SIG-M5 treated with dmso at 0.1 percent for 504 hours (cell line): ENCODE results near the gene ZNF394.
"Not testable (repeated sequence)": the region's sequence is repeated elsewhere in the genome, so short reads cannot be mapped to it uniquely, and the experiment has no call there.

Experiments
- DNase-seq: peaks from one replicate; lab custom pipeline; 2025; ENCODE audit not compliant: unreplicated experiment; lab: John Stamatoyannopoulos, UW

Gene ZNF394

GRCh38 chr7:99499721-99500636 is at the start of gene ZNF394:
TSS of gene ZNF394 (minus strand) at chr7:99500281. CDS start at chr7:99500093, 188 bp downstream.
- peak; percentile 90 for DNase-seq

GRCh38 chr7:99549545-99549944 is 49.5 kb upstream of the ZNF394 start:
- DNase-seq = not testable (repeated sequence)

DNA sequence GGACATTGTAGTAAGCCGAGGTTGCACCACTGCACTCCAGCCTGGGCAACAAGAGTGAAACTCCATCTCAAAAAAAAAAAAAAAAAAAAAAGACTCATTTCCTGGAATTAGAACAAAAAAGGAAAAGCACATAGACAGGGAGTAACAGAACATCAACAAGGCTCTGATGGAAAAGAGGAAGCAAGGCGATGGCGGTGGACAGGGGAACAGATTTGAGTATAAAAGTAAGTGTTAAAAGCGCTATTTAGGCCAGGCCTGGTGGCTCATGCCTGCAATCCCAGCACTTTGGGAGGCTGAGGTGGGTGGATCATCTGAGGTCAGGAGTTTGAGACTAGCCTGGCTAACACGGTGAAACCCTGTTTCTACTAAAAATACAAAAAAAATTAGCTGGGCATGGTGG is 45.2 kb upstream of the ZNF394 start:
- DNase-seq = not testable (repeated sequence)

- no peak for DNase-seq
Measured at GRCh38 chr7:99543916-99544315, 43.8 kb upstream of the ZNF394 start.

GRCh38 chr7:99543081-99543671 is 43.1 kb upstream of the ZNF394 start:
- DNase-seq = no peak

- DNase-seq = no peak
Measured at GRCh38 chr7:99541212-99541611, 41.1 kb upstream of the ZNF394 start.

GRCh38 chr7:99540542-99540941 is 40.5 kb upstream of the ZNF394 start:
- no peak for DNase-seq

DNA sequence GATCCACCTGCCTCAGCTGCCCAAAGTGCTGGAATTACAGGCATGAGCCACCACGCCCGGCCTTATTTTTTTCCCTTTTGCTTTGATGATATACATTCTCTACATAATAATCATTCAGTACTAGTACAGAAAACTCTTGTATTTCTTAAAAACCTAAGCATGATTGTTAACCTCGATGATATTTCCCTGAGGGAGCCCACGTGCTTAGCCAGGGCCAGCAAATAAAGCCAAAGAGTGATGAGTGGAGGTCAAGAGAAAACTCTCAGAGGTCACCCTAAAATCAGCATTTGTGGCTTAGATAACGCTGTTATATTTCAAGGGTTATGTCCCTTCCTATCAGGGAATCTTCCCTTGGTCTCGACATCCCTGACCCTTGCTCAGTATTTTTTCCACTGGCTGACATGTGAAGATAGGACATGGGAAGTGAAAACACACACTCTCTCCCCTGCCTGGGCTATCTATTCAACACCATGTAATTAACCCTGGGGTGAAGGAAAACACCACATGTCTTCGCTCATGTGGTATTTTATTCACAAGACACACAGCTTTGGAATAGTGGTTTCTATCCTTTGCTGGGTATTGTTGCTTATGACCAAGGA is 39.2 kb upstream of the ZNF394 start:
- DNase-seq = no peak

GRCh38 chr7:99535667-99536066 is 35.6 kb upstream of the ZNF394 start:
- no peak for DNase-seq

- DNase-seq = no peak
Measured at GRCh38 chr7:99531354-99531765, 31.3 kb upstream of the ZNF394 start.

- no peak for DNase-seq
Measured at GRCh38 chr7:99525713-99526440, 25.8 kb upstream of the ZNF394 start.

GRCh38 chr7:99521399-99521798 is 21.3 kb upstream of the ZNF394 start:
- no peak for DNase-seq

DNA sequence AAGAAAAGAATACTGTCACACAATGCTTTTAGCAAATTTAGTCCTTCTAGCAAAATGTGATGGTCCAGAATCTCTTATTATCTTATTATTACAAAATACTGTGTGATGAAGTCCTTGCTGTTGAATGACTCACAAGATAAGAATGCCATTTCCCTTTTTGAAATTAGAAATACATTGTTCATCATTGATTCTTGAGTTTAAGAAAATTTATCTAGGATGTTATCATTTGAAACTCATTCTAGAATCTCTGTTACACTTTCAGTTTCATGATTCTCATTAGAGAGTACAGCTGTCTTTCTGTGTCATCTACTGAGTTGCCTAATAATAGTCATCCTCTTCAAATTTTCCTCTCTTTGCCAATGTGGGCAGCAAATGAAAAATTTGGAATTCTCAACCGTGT is 14.0 kb upstream of the ZNF394 start:
- no peak for DNase-seq

DNA sequence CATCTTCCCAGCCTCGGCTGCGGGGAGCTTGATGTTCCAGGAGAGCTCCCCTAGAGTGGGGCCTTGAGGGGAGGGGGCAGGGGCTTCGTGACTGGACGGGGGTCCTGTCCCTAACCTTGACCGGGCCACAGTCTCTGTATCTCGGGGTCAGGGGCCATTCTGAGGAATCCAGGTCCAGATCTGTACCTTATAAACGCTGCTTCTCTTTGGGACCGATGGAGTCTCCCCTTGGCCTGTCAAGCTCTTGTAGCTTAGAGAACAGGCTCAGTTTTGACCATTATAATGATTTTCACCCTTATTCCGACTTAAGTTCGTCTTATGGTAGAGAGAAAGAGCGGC is 5.2 kb upstream of the ZNF394 start:
- no peak for DNase-seq

DNA sequence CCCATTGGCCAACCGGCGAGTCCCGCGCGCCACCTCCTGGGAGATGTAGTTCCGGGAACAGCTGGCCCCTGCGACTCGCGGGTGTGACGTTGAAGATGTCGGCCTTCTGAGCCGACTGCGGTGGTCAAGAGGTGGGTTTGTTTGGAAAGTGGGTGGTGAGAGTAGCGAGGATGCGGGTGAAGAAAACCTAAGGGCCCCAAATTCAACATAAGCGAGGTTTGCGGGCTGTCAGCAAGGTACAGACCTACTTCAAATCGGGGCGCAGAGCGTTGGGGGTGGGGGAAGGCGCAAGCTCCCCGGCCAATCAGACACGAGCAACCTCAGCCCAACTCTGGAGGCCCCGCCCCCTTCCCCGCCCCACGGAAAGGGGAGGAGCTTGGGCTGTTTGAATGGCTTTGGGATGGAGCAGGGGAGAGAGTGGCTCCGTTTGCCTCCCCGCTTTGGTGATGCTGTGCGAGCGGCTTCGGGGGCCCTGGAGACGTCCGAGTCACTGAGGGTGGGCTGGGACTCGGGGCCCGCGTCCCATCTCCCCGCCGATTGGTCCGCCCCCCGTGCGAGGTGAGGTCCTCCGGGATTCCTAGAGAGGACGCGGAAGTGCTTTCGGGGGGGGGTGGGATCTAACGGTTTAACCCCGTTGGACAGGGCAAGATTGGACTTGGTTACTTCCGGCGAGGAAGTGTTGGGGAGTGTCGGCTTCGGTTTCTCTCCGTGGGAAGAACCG is 4.7 kb upstream of the ZNF394 start, which contains the start of gene ZKSCAN5:
Gene ZKSCAN5 (plus strand): TSS at position 60 of the 721 bp plus-strand sequence. CDS start 1,383 bp downstream, outside the sequence.
- DNase-seq = peak; percentile 91

GRCh38 chr7:99504281-99504602 is 4.2 kb upstream of the ZNF394 start:
- DNase-seq = no peak

- DNase-seq = not testable (repeated sequence)
Measured at GRCh38 chr7:99501236-99501635, 1.2 kb upstream of the ZNF394 start.

- no peak for DNase-seq
Measured at GRCh38 chr7:99500637-99501009, 542 bp upstream of the ZNF394 start.

DNA sequence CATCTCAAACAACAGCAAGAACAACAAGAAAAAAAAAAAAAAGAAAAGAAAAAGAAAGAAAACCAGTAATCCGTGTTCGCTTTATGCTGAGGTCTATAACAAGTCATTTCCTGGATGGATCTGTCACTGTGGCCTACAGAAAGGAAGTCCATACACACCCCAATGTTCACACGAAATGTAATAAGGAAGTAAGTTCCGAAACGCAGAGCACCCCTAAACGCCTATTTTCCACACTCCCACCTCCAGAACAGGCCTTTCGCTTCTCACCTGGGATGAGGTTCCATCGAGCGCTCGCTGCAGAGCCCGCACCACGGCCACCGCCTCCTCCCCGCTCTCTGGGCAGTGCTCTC is 735 bp downstream of the ZNF394 start:
- peak; percentile 39 for DNase-seq

GRCh38 chr7:99498546-99498944 is 1.5 kb downstream of the ZNF394 start:
- DNase-seq = peak; percentile 37
